Testis (tissue), 2 donors: Measurements from ENCODE around the gene ARHGAP22.

Experiments used
- CTCF ChIP-seq, 3 experiments: fragments of 450-650 bp in 2 of 3; fragments of 200-600 bp in 1 of 3; sonication (generic) in 1 of 3; IDR thresholded peaks; one replicate each; pipeline ENCODE4 v1.5.1; 2016 to 2019; ENCODE audit warnings: antibody characterized with exemption in 3 of 3, mild to moderate bottlenecking in 2 of 3, moderate library complexity in 1 of 3
- POLR2A ChIP-seq: fragments of 450-650 bp; IDR thresholded peaks from one replicate; pipeline ENCODE4 v1.6.1; 2017; ENCODE audit warnings: antibody characterized with exemption, mild to moderate bottlenecking, moderate library complexity

GRCh38 chr10:48547981-48548380 is 56.9 kb downstream of the ARHGAP22 start:
- TF ChIP-seq CTCF (IDR thresholded peaks at IDR 0.05), result no peak
- no peak for TF ChIP-seq POLR2A
